C4-2B (cell line): Measurements from ENCODE around the gene LPP.

Experiments used
- ZFX ChIP-seq: fragments of 450-650 bp; IDR thresholded peaks from 2 replicates; pipeline ENCODE4 v1.6.1; 2017
- TF ChIP-seq, protein P1 (sequence below): fragments of 450-650 bp; conservative IDR thresholded peaks from 2 replicates; pipeline ENCODE4 v1.5.1; 2017; ENCODE audit warnings: mild to moderate bottlenecking

DNA sequence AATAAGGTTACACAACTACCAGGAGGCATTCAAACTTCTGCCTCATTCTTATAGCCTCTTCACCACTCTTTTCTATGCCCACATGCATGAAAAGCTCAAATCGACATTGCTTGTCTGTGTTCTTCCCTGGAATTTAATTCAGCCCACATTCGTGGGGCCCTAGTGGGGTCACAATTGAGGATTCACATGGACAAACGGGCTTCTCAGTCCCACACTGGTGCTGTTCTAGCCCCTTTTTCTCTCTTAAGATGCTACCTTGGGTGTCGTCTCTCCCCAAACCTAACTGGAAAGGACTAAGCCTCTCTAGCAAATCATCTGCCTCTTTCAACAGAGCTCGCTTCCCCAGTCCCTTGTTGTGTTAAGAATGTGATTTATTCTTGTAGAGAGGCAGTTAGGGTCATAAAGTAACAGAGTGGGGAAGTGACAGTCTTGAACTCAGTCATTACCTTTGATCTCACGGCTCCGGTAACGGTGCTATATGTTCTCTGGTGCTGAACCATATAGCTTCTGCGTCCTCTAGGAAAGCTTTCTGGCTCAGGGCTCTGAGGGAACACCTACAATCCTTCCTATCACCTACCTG, 4.9 kb downstream of the LPP start:
- TF ChIP-seq, protein P1, sequence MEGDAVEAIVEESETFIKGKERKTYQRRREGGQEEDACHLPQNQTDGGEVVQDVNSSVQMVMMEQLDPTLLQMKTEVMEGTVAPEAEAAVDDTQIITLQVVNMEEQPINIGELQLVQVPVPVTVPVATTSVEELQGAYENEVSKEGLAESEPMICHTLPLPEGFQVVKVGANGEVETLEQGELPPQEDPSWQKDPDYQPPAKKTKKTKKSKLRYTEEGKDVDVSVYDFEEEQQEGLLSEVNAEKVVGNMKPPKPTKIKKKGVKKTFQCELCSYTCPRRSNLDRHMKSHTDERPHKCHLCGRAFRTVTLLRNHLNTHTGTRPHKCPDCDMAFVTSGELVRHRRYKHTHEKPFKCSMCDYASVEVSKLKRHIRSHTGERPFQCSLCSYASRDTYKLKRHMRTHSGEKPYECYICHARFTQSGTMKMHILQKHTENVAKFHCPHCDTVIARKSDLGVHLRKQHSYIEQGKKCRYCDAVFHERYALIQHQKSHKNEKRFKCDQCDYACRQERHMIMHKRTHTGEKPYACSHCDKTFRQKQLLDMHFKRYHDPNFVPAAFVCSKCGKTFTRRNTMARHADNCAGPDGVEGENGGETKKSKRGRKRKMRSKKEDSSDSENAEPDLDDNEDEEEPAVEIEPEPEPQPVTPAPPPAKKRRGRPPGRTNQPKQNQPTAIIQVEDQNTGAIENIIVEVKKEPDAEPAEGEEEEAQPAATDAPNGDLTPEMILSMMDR: no peak
- TF ChIP-seq ZFX: no peak
